Measurements from ENCODE around the gene ATP5MG. TPM values are rescaled to one million over a fixed set of nuclear protein-coding genes. Genes with fewer than 3 reads are reported as not detected.
A peak's percentile ranks its signal among the peaks of the same experiment; 100 is the strongest.

Gene ATP5MG
- total RNA-seq, 1 experiment from 2014 or later = 205 TPM

DNA sequence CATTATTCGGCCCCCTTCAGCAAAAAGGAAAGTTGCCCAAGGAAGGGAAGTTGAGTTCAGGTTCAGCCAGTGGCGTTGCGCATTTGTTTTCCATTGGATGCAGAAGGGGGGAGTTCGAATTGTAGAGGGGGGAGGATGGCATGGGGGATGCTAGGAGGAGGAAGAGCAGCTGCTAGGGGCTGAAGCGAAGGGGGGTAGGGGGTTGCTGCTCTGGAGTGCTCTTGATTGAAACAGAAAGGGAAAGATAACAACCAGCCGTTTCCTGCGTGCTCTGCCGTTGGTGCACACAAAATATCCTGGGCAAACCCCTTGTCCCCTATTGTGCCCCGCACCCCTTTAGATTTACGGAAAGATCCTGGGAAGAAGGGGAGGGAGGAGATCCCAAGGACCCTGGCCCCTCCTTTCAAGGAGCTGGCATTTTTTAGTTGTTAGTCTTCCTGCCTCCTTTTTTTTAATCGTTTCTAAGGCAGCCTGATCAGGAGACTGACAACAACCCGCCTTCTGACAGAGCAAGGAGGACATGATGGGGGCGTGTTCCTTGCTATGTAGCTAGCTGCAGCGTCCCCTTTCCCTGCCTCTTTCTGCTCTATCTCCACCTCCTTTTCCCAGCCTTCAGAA lies 37.0 kb downstream of the ATP5MG start:
- no peak for ATAC-seq
- CTCF ChIA-PET = no interaction called here
- H4K20me1 ChIP-seq (ENCODE audit: insufficient read depth) = peaks cover 22% of the 10 kb centered on the region

More for the DNA sequence above, 37.0 kb downstream of the ATP5MG start:
- TF ChIP-seq POLR2AphosphoS5 (IDR thresholded peaks at IDR 0.05; ENCODE audit: low read depth, low read length) (no peak), YY1 (IDR thresholded peaks at IDR 0.05; ENCODE audit: extremely low read depth, insufficient replicate concordance, low read depth, low read length) (no peak), ZBTB33 (IDR thresholded peaks at IDR 0.05; ENCODE audit: extremely low read depth, insufficient replicate concordance, low read length) (no peak), EZH2phosphoT487 (IDR thresholded peaks at IDR 0.05; ENCODE audit: borderline replicate concordance) (no peak), RAD21 (IDR thresholded peaks at IDR 0.05; ENCODE audit: low read depth) (no peak), MAX (IDR thresholded peaks at IDR 0.05) (no peak), FOSL1 (IDR thresholded peaks at IDR 0.05; ENCODE audit: low read depth) (no peak), ZNF274 (IDR thresholded peaks at IDR 0.05; ENCODE audit: low read depth, low read length) (no peak), POLR2A (IDR thresholded peaks at IDR 0.05; ENCODE audit: borderline replicate concordance, extremely low read depth, insufficient read depth, insufficient read length) (no peak), ZFX (IDR thresholded peaks at IDR 0.05) (no peak)
- DNase-seq (ENCODE audit: low read depth, low spot score) = no peak
- Histone ChIP-seq H3K79me2 (ENCODE audit: insufficient read depth, low read length) (peaks cover 69% of the 10 kb centered on the region), H3K27ac (ENCODE audit: low read depth, low read length) (no peak overlapping the region), H2AFZ (ENCODE audit: low read depth, low read length, poor library complexity, severe bottlenecking) (no peak overlapping the region), H3K36me3 (ENCODE audit: control insufficient read depth in 1 of 2, insufficient read depth in 2 of 2, low read length in 2 of 2) (no peaks in the 10 kb centered on the region), H3K9me3 (ENCODE audit: control insufficient read depth in 1 of 2, insufficient read depth in 1 of 2, low read depth in 1 of 2, low read length in 2 of 2) (no peaks in the 10 kb centered on the region), H3K9ac (ENCODE audit: low read length) (no peak overlapping the region), H3K4me1 (ENCODE audit: control insufficient read depth in 1 of 2, insufficient read depth in 2 of 2, low read length in 2 of 2) (peaks cover 16 to 36% of the 10 kb centered on the region in 2 experiments), H3K27me3 (ENCODE audit: insufficient read depth, low read length) (no peaks in the 10 kb centered on the region), H3K4me2 (ENCODE audit: low read length) (peak overlapping the region; percentile 92), H3K9me2 (ENCODE audit: insufficient read depth) (no peaks in the 10 kb centered on the region), H3K4me3 (replicated peaks in 1 of 2; ENCODE audit: low read depth in 1 of 2, low read length in 2 of 2) (peak overlapping the region in 1 of 2 experiments; percentile 69; a peak in 2 of 4 replicates)
- POLR2A ChIA-PET = no interaction called here
- no TSS peak for BruUV-seq (replicated peaks)
- RAD21 ChIA-PET (ENCODE audit: low non-redundant PET in 1 of 2, low total read pairs in 2 of 2, uncharacterized antibody in 2 of 2, unreplicated experiment in 2 of 2) = no interaction called here
- intact Hi-C loops (cut with micrococcal nuclease) = no loop called here
